SK-N-SH treated with all-trans-retinoic acid at 6 μM for 48 hours (cell line): Measurements from ENCODE around the gene TEDC2.

Experiments used
- ATAC-seq: fragments of 200-7000 bp; cut with Tn5 transposase; 3 replicates; pipeline ENCODE4 v1.9.1; 2020; ENCODE audit warnings: mild to moderate bottlenecking, moderate library complexity
- BACH2 ChIP-seq: fragments of 250-450 bp; sonication (Bioruptor Pico); IDR thresholded peaks from 2 replicates; pipeline ENCODE4 v1.9.0; 2021; ENCODE audit warnings: mild to moderate bottlenecking, borderline replicate concordance
- CSDC2 ChIP-seq: fragments of 250-450 bp; sonication (Bioruptor Pico); IDR thresholded peaks from 2 replicates; pipeline ENCODE4 v1.5.0; 2020; ENCODE audit warnings: mild to moderate bottlenecking, moderate library complexity
- GLIS3 ChIP-seq: fragments of 250-450 bp; sonication (Bioruptor Pico); IDR thresholded peaks from 2 replicates; pipeline ENCODE4 v1.5.0; 2020; ENCODE audit warnings: mild to moderate bottlenecking, moderate library complexity
- OSR1 ChIP-seq: fragments of 250-450 bp; sonication (Bioruptor Pico); IDR thresholded peaks from 2 replicates; pipeline ENCODE4 v1.8.0; 2022; ENCODE audit warnings: moderate library complexity, mild to moderate bottlenecking, inconsistent platforms
- SNAI2 ChIP-seq: fragments of 250-450 bp; sonication (Bioruptor Pico); IDR thresholded peaks from 2 replicates; pipeline ENCODE4 v1.5.0; 2020; ENCODE audit warnings: mild to moderate bottlenecking, moderate library complexity
- TCF4 ChIP-seq: fragments of 250-450 bp; sonication (Bioruptor Pico); IDR thresholded peaks from 2 replicates; pipeline ENCODE4 v1.8.0; 2021; ENCODE audit warnings: mild to moderate bottlenecking, moderate library complexity, borderline replicate concordance
- TOX ChIP-seq: fragments of 250-450 bp; sonication (Bioruptor Pico); IDR thresholded peaks from 2 replicates; pipeline ENCODE4 v1.8.0; 2021; ENCODE audit warnings: mild to moderate bottlenecking, moderate library complexity, borderline replicate concordance
- ZC3H10 ChIP-seq: fragments of 250-450 bp; sonication (Bioruptor Pico); IDR thresholded peaks from 2 replicates; pipeline ENCODE4 v1.5.1; 2021; ENCODE audit warnings: mild to moderate bottlenecking, moderate library complexity
- ZFP3 ChIP-seq: fragments of 250-450 bp; sonication (Bioruptor Pico); IDR thresholded peaks from 2 replicates; pipeline ENCODE4 v1.5.0; 2020; ENCODE audit warnings: mild to moderate bottlenecking, moderate library complexity
- ZFP30 ChIP-seq: fragments of 450-650 bp; formaldehyde crosslinking; IDR thresholded peaks from 2 replicates; pipeline ENCODE4 v1.5.0; 2022; ENCODE audit warnings: mild to moderate bottlenecking, moderate library complexity
- ZNF565 ChIP-seq: fragments of 450-650 bp; formaldehyde crosslinking; conservative IDR thresholded peaks from 2 replicates; pipeline ENCODE4 v1.5.0; 2020; ENCODE audit warnings: low read depth, mild to moderate bottlenecking, moderate library complexity
- ZNF70 ChIP-seq: fragments of 450-650 bp; formaldehyde crosslinking; IDR thresholded peaks from 2 replicates; pipeline ENCODE4 v1.5.0; 2020; ENCODE audit warnings: mild to moderate bottlenecking, moderate library complexity
- TF ChIP-seq, protein P1 (sequence below): fragments of 250-450 bp; sonication (Bioruptor Pico); IDR thresholded peaks from 2 replicates; pipeline ENCODE4 v1.8.0; 2021; ENCODE audit warnings: low read depth, mild to moderate bottlenecking, moderate library complexity, borderline replicate concordance
- TF ChIP-seq, protein P2 (sequence below): fragments of 250-450 bp; sonication (Bioruptor Pico); IDR thresholded peaks from 2 replicates; pipeline ENCODE4 v1.5.0; 2020; ENCODE audit warnings: mild to moderate bottlenecking, moderate library complexity
- TF ChIP-seq, protein P3 (sequence below): fragments of 250-450 bp; sonication (Bioruptor Pico); IDR thresholded peaks from 2 replicates; pipeline ENCODE4 v1.5.1; 2021; ENCODE audit warnings: mild to moderate bottlenecking, moderate library complexity
- TF ChIP-seq, protein P4 (sequence below): fragments of 250-450 bp; sonication (Bioruptor Pico); IDR thresholded peaks from 2 replicates; pipeline ENCODE4 v1.5.1; 2020; ENCODE audit warnings: low read depth, mild to moderate bottlenecking, moderate library complexity

The TEDC2 gene

DNA sequence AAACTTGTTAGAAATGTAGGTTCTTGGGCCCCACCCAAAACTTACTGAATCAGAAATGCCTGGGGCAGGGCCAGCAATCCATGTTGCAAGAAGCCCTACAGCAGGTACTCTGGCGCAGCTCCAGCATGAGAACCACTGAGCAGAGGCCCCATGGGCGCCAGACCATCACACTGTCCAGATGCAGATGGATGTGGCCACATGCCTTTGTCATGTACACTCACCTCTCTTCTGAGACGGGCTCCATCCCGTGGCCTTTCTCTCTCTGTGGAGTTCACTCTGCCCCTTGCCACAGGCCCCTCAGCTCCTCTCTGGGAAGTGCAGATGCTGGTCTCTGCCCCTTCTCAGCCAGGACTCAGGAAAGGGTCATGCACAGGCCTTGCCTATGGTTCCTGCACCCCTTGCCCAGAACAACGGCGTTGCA lies 33.0 kb upstream of the TEDC2 start:
- ATAC-seq, result no peak
- TF ChIP-seq, protein P1, sequence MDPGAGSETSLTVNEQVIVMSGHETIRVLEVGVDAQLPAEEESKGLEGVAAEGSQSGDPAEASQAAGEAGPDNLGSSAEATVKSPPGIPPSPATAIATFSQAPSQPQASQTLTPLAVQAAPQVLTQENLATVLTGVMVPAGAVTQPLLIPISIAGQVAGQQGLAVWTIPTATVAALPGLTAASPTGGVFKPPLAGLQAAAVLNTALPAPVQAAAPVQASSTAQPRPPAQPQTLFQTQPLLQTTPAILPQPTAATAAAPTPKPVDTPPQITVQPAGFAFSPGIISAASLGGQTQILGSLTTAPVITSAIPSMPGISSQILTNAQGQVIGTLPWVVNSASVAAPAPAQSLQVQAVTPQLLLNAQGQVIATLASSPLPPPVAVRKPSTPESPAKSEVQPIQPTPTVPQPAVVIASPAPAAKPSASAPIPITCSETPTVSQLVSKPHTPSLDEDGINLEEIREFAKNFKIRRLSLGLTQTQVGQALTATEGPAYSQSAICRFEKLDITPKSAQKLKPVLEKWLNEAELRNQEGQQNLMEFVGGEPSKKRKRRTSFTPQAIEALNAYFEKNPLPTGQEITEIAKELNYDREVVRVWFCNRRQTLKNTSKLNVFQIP (CRISPR knock-in tag), result no peak
- no peak for TF ChIP-seq ZFP30
- no peak for TF ChIP-seq GLIS3 (CRISPR knock-in tag)
- TF ChIP-seq SNAI2 (CRISPR knock-in tag), result no peak

DNA sequence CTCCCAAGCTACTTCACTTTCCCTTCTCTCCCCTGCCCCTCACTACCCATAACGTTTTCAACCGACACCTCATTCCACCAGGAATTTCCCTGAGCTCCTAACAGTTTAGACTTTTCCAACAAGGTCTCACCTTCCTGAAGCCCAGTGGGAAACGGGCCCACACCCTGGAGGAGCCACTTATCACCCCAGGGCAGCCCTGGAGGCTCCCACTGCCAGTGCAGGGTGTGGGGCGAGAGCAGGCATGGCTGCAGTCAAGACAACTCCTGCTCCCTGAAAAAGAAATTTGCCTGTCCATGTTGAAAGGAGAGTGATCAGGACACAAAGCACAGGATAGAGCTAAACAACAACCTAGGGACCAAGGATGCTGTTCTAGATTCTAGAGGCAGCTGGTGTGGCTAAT lies 32.4 kb upstream of the TEDC2 start:
- no peak for ATAC-seq

DNA sequence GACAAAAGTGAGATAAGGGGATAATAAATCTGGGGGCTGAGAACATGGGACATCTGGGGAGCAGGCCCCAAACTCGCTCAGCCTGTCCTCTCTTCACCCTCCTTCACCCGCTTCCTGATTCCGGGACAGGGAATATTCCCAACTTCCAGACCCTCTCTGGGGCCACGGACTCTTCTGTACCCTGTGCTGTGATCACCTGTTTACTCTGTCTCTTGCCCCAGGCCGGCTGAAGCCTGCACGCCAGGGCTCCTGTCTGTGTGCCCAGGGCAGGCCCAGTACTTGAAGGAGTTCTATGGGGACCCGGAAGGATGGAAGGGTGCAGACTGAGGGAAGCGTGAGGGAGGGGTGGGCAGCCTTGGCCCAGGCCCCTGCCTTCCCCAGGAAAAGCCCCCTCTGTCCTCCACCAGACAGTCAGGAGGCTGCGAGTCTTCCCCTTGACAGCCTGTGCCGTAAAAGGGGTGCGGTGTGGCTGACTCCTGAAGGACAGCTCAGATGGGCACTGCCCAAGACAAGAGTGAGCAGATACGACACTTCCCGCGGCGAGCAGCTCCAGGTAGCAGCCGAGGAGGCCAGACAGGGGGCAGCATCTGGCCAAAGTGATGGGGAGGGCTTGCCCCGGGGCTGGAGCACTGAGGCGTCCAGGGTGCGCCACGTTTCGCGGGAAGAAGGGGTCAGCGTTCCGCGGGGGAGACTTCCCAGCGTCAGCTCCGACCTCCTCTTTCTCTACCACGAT lies 31.7 kb upstream of the TEDC2 start:
- TF ChIP-seq ZNF70 (CRISPR knock-in tag) (peak; percentile 66; the same call in 1 of the 2 replicates), TCF4 (CRISPR knock-in tag) (no peak)
- TF ChIP-seq, all 23 proteins: peak for 1
- ATAC-seq, result peak; percentile 5

More for the DNA sequence above, 32.4 kb upstream of the TEDC2 start:
- TF ChIP-seq, protein P1 (CRISPR knock-in tag), result no peak
- TF ChIP-seq OSR1 (CRISPR knock-in tag) (no peak), CSDC2 (CRISPR knock-in tag) (no peak)
- TF ChIP-seq, protein P2, sequence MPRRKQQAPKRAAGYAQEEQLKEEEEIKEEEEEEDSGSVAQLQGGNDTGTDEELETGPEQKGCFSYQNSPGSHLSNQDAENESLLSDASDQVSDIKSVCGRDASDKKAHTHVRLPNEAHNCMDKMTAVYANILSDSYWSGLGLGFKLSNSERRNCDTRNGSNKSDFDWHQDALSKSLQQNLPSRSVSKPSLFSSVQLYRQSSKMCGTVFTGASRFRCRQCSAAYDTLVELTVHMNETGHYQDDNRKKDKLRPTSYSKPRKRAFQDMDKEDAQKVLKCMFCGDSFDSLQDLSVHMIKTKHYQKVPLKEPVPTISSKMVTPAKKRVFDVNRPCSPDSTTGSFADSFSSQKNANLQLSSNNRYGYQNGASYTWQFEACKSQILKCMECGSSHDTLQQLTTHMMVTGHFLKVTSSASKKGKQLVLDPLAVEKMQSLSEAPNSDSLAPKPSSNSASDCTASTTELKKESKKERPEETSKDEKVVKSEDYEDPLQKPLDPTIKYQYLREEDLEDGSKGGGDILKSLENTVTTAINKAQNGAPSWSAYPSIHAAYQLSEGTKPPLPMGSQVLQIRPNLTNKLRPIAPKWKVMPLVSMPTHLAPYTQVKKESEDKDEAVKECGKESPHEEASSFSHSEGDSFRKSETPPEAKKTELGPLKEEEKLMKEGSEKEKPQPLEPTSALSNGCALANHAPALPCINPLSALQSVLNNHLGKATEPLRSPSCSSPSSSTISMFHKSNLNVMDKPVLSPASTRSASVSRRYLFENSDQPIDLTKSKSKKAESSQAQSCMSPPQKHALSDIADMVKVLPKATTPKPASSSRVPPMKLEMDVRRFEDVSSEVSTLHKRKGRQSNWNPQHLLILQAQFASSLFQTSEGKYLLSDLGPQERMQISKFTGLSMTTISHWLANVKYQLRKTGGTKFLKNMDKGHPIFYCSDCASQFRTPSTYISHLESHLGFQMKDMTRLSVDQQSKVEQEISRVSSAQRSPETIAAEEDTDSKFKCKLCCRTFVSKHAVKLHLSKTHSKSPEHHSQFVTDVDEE, result no peak

DNA sequence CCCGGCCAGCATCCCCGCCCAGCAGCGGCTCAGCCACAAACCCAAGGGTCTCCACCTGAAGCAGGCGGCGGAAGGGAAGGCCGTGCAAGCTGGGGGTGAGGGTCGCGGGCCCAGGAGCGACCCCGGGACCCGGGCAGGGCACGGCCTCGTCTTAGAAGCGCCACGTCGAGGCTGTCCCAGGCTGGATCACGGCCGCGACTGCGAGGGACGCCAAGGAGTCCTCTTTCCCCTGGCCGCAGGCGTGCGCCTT lies 31.2 kb upstream of the TEDC2 start:
- ATAC-seq, result peak; percentile 69
- no peak for TF ChIP-seq GLIS3 (CRISPR knock-in tag)
- no peak for TF ChIP-seq ZFP30
- TF ChIP-seq, protein P3, sequence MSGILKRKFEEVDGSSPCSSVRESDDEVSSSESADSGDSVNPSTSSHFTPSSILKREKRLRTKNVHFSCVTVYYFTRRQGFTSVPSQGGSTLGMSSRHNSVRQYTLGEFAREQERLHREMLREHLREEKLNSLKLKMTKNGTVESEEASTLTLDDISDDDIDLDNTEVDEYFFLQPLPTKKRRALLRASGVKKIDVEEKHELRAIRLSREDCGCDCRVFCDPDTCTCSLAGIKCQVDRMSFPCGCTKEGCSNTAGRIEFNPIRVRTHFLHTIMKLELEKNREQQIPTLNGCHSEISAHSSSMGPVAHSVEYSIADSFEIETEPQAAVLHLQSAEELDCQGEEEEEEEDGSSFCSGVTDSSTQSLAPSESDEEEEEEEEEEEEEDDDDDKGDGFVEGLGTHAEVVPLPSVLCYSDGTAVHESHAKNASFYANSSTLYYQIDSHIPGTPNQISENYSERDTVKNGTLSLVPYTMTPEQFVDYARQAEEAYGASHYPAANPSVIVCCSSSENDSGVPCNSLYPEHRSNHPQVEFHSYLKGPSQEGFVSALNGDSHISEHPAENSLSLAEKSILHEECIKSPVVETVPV, result no peak
- TF ChIP-seq SNAI2 (CRISPR knock-in tag), result no peak
- no peak for TF ChIP-seq ZNF70 (CRISPR knock-in tag)
- no peak for TF ChIP-seq ZNF565 (CRISPR knock-in tag)
- TF ChIP-seq, protein P4, sequence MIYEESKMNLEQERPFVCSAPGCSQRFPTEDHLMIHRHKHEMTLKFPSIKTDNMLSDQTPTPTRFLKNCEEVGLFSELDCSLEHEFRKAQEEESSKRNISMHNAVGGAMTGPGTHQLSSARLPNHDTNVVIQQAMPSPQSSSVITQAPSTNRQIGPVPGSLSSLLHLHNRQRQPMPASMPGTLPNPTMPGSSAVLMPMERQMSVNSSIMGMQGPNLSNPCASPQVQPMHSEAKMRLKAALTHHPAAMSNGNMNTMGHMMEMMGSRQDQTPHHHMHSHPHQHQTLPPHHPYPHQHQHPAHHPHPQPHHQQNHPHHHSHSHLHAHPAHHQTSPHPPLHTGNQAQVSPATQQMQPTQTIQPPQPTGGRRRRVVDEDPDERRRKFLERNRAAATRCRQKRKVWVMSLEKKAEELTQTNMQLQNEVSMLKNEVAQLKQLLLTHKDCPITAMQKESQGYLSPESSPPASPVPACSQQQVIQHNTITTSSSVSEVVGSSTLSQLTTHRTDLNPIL, result no peak
- TF ChIP-seq, protein P2, result no peak
- TF ChIP-seq ZFP3, result no peak
- no peak for TF ChIP-seq TOX (CRISPR knock-in tag)
- TF ChIP-seq TCF4 (CRISPR knock-in tag), result no peak
- no peak for TF ChIP-seq BACH2 (CRISPR knock-in tag)
- no peak for TF ChIP-seq ZC3H10 (CRISPR knock-in tag)
